IMR-90 (cell line): Measurements from ENCODE around the gene CABP2. TPM values are rescaled to one million over a fixed set of nuclear protein-coding genes. Genes with fewer than 3 reads are reported as not detected.

Experiments
- ATAC-seq: fragments of 200-7000 bp; cut with Tn5 transposase; 2 replicates; pipeline ENCODE4 v1.9.1; 2020; ENCODE audit warnings: low read depth, mild to moderate bottlenecking, moderate library complexity
- BruUV-seq: library from RNA; stranded (reverse); fragments of 400-500 nt; replicated peaks from 2 replicates; lab custom pipeline; 2021; lab: Mats Ljungman, UMichigan
- CTCF ChIA-PET: fragments of 300-600 bp; formaldehyde crosslinking; extraction: SDS; loops from one replicate; lab custom pipeline; 2021; ENCODE audit warnings: antibody characterized with exemption; lab: Yijun Ruan, JAX
- POLR2A ChIA-PET: fragments of 300-600 bp; sonication (Branson Sonifier 250); formaldehyde crosslinking; loops from one replicate; lab custom pipeline; 2022; ENCODE audit warnings: antibody characterized with exemption; ENCODE audit not compliant: unreplicated experiment; lab: Charles Lee
- DNase-seq: peaks from one replicate; pipeline ENCODE4 v3.0.0; 2013
- H2AFZ ChIP-seq: replicated peaks from 2 replicates; pipeline ENCODE3; 2013; ENCODE audit warnings: low read length, mild to moderate bottlenecking; ENCODE audit not compliant: poor library complexity
- H2AK5ac ChIP-seq: 2 replicates; pipeline ENCODE4 v1.6.1; 2013; ENCODE audit warnings: low read depth, low read length, inconsistent platforms
- H2AK9ac ChIP-seq: replicated peaks from 2 replicates; pipeline ENCODE3; 2013; ENCODE audit warnings: mild to moderate bottlenecking, low read depth, low read length, moderate library complexity; ENCODE audit not compliant: poor library complexity
- H2BK120ac ChIP-seq: 2 replicates; pipeline ENCODE4 v1.6.1; 2013; ENCODE audit warnings: low read depth, low read length, inconsistent platforms
- H2BK15ac ChIP-seq: 3 replicates; pipeline ENCODE4 v1.6.1; 2013; ENCODE audit warnings: low read depth, low read length, inconsistent platforms
- H2BK20ac ChIP-seq: 2 replicates; pipeline ENCODE4 v1.6.1; 2013; ENCODE audit warnings: low read depth, mild to moderate bottlenecking, inconsistent platforms, low read length, moderate library complexity
- H2BK5ac ChIP-seq: 2 replicates; pipeline ENCODE4 v1.6.1; 2013; ENCODE audit warnings: mild to moderate bottlenecking, low read depth, low read length, inconsistent platforms; ENCODE audit not compliant: poor library complexity, severe bottlenecking
- H3K14ac ChIP-seq: replicated peaks from 2 replicates; pipeline ENCODE4 v1.6.1; 2013; ENCODE audit warnings: low read depth, low read length, inconsistent platforms
- H3K18ac ChIP-seq: 2 replicates; pipeline ENCODE4 v1.6.1; 2013; ENCODE audit warnings: low read depth, low read length, control low read depth
- H3K23ac ChIP-seq: 2 replicates; pipeline ENCODE4 v1.6.1; 2013; ENCODE audit warnings: low read depth, low read length, inconsistent platforms
- H3K27ac ChIP-seq: 2 replicates; pipeline ENCODE4 v1.5.1; 2013; ENCODE audit warnings: mild to moderate bottlenecking, control low read depth, low read length; ENCODE audit not compliant: insufficient read depth
- H3K27me3 ChIP-seq: 2 replicates; pipeline ENCODE4 v1.6.1; 2013; ENCODE audit warnings: low read length; ENCODE audit not compliant: control insufficient read depth, insufficient read depth
- H3K36me3 ChIP-seq: 2 replicates; pipeline ENCODE4 v1.6.1; 2013; ENCODE audit warnings: low read length, mixed read lengths; ENCODE audit not compliant: control insufficient read depth, insufficient read depth
- H3K4ac ChIP-seq: 2 replicates; pipeline ENCODE4 v1.6.1; 2013; ENCODE audit warnings: low read depth, low read length, inconsistent platforms
- H3K4me1 ChIP-seq: 2 replicates; pipeline ENCODE4 v1.6.1; 2013; ENCODE audit warnings: low read length, mixed read lengths; ENCODE audit not compliant: control insufficient read depth, insufficient read depth
- H3K4me2 ChIP-seq: 2 replicates; pipeline ENCODE4 v1.6.1; 2013; ENCODE audit warnings: low read depth, mild to moderate bottlenecking, control low read depth, low read length, moderate library complexity
- H3K4me3 ChIP-seq: 2 replicates; pipeline ENCODE4 v1.5.1; 2013; ENCODE audit warnings: low read depth, mild to moderate bottlenecking, control low read depth, low read length, moderate library complexity; ENCODE audit not compliant: insufficient read depth
- H3K56ac ChIP-seq: 2 replicates; pipeline ENCODE4 v1.6.1; 2013; ENCODE audit warnings: low read length, inconsistent platforms; ENCODE audit not compliant: insufficient read depth; ENCODE audit errors: extremely low read depth
- H3K79me1 ChIP-seq, 2 experiments: 2 replicates each; pipeline ENCODE4 v1.6.1; 2013; ENCODE audit warnings: low read length in 2 of 2, inconsistent platforms in 1 of 2, low read depth in 1 of 2
- H3K9ac ChIP-seq: 2 replicates; pipeline ENCODE4 v1.6.1; 2013; ENCODE audit warnings: low read depth, low read length, control low read depth
- H3K9me1 ChIP-seq: 2 replicates; pipeline ENCODE4 v1.6.1; 2013; ENCODE audit warnings: low read length, inconsistent platforms; ENCODE audit not compliant: insufficient read depth
- H3K9me3 ChIP-seq: 2 replicates; pipeline ENCODE4 v1.6.1; 2013; ENCODE audit warnings: low read length; ENCODE audit not compliant: control insufficient read depth, insufficient read depth
- H4K20me1 ChIP-seq: 2 replicates; pipeline ENCODE4 v1.6.1; 2013; ENCODE audit warnings: low read length, inconsistent platforms; ENCODE audit not compliant: insufficient read depth
- H4K5ac ChIP-seq: 2 replicates; pipeline ENCODE4 v1.6.1; 2013; ENCODE audit warnings: mild to moderate bottlenecking, low read depth, low read length, control low read depth
- H4K8ac ChIP-seq, 2 experiments: 2 replicates each; pipeline ENCODE4 v1.6.1; 2013; ENCODE audit warnings: low read depth in 2 of 2, low read length in 2 of 2, control low read depth in 1 of 2, inconsistent platforms in 1 of 2
- H4K91ac ChIP-seq: 2 replicates; pipeline ENCODE4 v1.6.1; 2013; ENCODE audit warnings: low read depth, low read length, inconsistent platforms; ENCODE audit not compliant: insufficient read depth
- BHLHE40 ChIP-seq: fragments of 150-350 bp; IDR thresholded peaks from 2 replicates; pipeline ENCODE4 v1.6.1; 2016; ENCODE audit warnings: mild to moderate bottlenecking, low read depth, low read length
- CEBPB ChIP-seq: IDR thresholded peaks from 2 replicates; pipeline ENCODE4 v1.6.1; 2012; ENCODE audit warnings: low read depth, low read length, improper control_type of control experiment
- CHD1 ChIP-seq: IDR thresholded peaks from 2 replicates; pipeline ENCODE4 v1.6.1; 2012; ENCODE audit warnings: low read depth, low read length, improper control_type of control experiment
- CTCF ChIP-seq: conservative IDR thresholded peaks from 2 replicates; pipeline ENCODE4 v1.5.1; 2012; ENCODE audit warnings: mild to moderate bottlenecking, low read depth, low read length, improper control_type of control experiment
- ELK1 ChIP-seq: fragments of 150-350 bp; IDR thresholded peaks from 2 replicates; pipeline ENCODE4 v1.6.1; 2016; ENCODE audit warnings: low read depth, mild to moderate bottlenecking, low read length, moderate library complexity, borderline replicate concordance
- FOS ChIP-seq: fragments of 150-350 bp; IDR thresholded peaks from 2 replicates; pipeline ENCODE4 v1.6.1; 2016; ENCODE audit warnings: low read depth, low read length
- MAFK ChIP-seq: IDR thresholded peaks from 2 replicates; pipeline ENCODE4 v1.6.1; 2012; ENCODE audit warnings: low read depth, low read length, improper control_type of control experiment
- MAZ ChIP-seq: IDR thresholded peaks from 2 replicates; pipeline ENCODE4 v1.6.1; 2012; ENCODE audit warnings: low read depth, mild to moderate bottlenecking, low read length, improper control_type of control experiment, moderate library complexity, borderline replicate concordance
- MXI1 ChIP-seq: IDR thresholded peaks from 2 replicates; pipeline ENCODE4 v1.6.1; 2012; ENCODE audit warnings: low read depth, mild to moderate bottlenecking, low read length, moderate library complexity, borderline replicate concordance
- NFE2L2 ChIP-seq: fragments of 150-350 bp; IDR thresholded peaks from 2 replicates; pipeline ENCODE4 v1.6.1; 2016; ENCODE audit warnings: low read depth, mild to moderate bottlenecking, low read length
- POLR2A ChIP-seq: IDR thresholded peaks from 2 replicates; pipeline ENCODE4 v1.6.1; 2012; ENCODE audit warnings: mild to moderate bottlenecking, low read depth, low read length
- RAD21 ChIP-seq: IDR thresholded peaks from 2 replicates; pipeline ENCODE4 v1.6.1; 2012; ENCODE audit warnings: low read length, improper control_type of control experiment
- RCOR1 ChIP-seq: IDR thresholded peaks from 2 replicates; pipeline ENCODE4 v1.6.1; 2012; ENCODE audit warnings: mild to moderate bottlenecking, low read length, improper control_type of control experiment; ENCODE audit not compliant: insufficient replicate concordance
- RFX5 ChIP-seq: IDR thresholded peaks from 2 replicates; pipeline ENCODE4 v1.8.0; 2012; ENCODE audit warnings: low read depth, mild to moderate bottlenecking, low read length, moderate library complexity
- SMC3 ChIP-seq: fragments of 150-350 bp; IDR thresholded peaks from 2 replicates; pipeline ENCODE4 v1.6.1; 2016; ENCODE audit warnings: low read depth, mild to moderate bottlenecking, antibody characterized with exemption, low read length, moderate library complexity
- USF2 ChIP-seq: fragments of 150-350 bp; IDR thresholded peaks from 2 replicates; pipeline ENCODE4 v1.6.1; 2017; ENCODE audit warnings: mild to moderate bottlenecking, antibody characterized with exemption, low read length, low read depth
- WGBS, 2 experiments: methylation state at CpG; one replicate each; pipeline versions ENCODE4 v1.1.5 to v1.1.7; 2013; ENCODE audit warnings: missing lambda C conversion rate in 2 of 2; ENCODE audit not compliant: insufficient read length in 1 of 2; ENCODE audit errors: extremely low coverage in 2 of 2; 5-methylcytosine and 5-hydroxymethylcytosine counted together
- dilution Hi-C: fragments of 300-500 bp; cut with HindIII; formaldehyde crosslinking; loops from one replicate; pipeline ENCODE4 v1.14.3; 2018; ENCODE audit warnings: low sequenced_read_pairs; ENCODE audit not compliant: unreplicated experiment
- in situ Hi-C: fragments of 300-500 bp; cut with MboI; formaldehyde crosslinking; loops from 3 replicates; pipeline ENCODE4 v1.14.3; 2019; ENCODE audit warnings: low sequenced_read_pairs, inconsistent platforms, mixed read lengths
- intact Hi-C: fragments of 100-400 bp; cut with micrococcal nuclease; formaldehyde crosslinking; loops from 2 replicates; pipeline ENCODE4 v1.10.0; 2022
- polyA plus RNA-seq, 3 experiments: library from polyadenylated mRNA; depleted of rRNA; stranded (reverse); fragments of >200 nt; gene quantifications; 2 replicates each; pipeline ENCODE4 v1.2.3, GENCODE V29; 2012; ENCODE audit warnings: low replicate concordance in 1 of 3
- total RNA-seq: library from RNA; depleted of rRNA; stranded (reverse); fragments of >200 nt; gene quantifications from 2 replicates; pipeline ENCODE4 v1.2.3, GENCODE V29; 2012

Gene CABP2
- total and polyA plus RNA-seq, 2 of the 4 experiments (the other 2 are of a cell fraction): not detected

GRCh38 chr11:67548555-67549110 is 25.4 kb upstream of the CABP2 start:
- Histone ChIP-seq H3K18ac (no peak overlapping the region), H3K4me3 (no peak overlapping the region), H3K4me1 (no peaks in the 10 kb centered on the region), H3K23ac (no peak overlapping the region; the same call in 1 of the 2 replicates), H3K79me1 (no peaks in the 10 kb centered on the region), H2AFZ (no peak overlapping the region), H2BK20ac (no peak overlapping the region), H3K14ac (no peak overlapping the region), H4K91ac (no peak overlapping the region), H3K9me1 (no peaks in the 10 kb centered on the region), H2BK120ac (no peak overlapping the region), H2AK5ac (no peak overlapping the region), H3K9ac (no peak overlapping the region), H3K4me2 (no peak overlapping the region), H2BK5ac (no peak overlapping the region), H4K20me1 (no peaks in the 10 kb centered on the region), H3K4ac (no peak overlapping the region), H2AK9ac (no peak overlapping the region), H3K27ac (no peak overlapping the region), H2BK15ac (no peak overlapping the region), H3K9me3 (peaks cover 5% of the 10 kb centered on the region; the same call in 1 of the 2 replicates), H4K5ac (no peak overlapping the region), H4K8ac (no peak overlapping the region), H3K36me3 (no peaks in the 10 kb centered on the region), H3K56ac (no peak overlapping the region), H3K27me3 (peaks cover 15% of the 10 kb centered on the region; the same call in 1 of the 2 replicates)
- WGBS, 2 experiments: no CpG with 5 or more reads among the region's 9 CpGs
- dilution Hi-C loops: no loop called here
- in situ Hi-C loops: no loop called here
- ATAC-seq (no peak), DNase-seq (no peak)
- intact Hi-C loops: no loop called here
- POLR2A ChIA-PET: no interaction called here
- TF ChIP-seq RCOR1: no peak
- no peak for TF ChIP-seq RFX5
- no peak for TF ChIP-seq USF2
- no peak for TF ChIP-seq CHD1
- TF ChIP-seq BHLHE40: no peak
- TF ChIP-seq POLR2A: no peak
- TF ChIP-seq SMC3: no peak
- TF ChIP-seq NFE2L2: no peak
- TF ChIP-seq MAZ: no peak
- no peak for TF ChIP-seq MAFK
- TF ChIP-seq FOS: no peak
- no peak for TF ChIP-seq CTCF
- TF ChIP-seq CEBPB: no peak
- TF ChIP-seq RAD21: no peak
- TF ChIP-seq ELK1: no peak
- TF ChIP-seq MXI1: no peak
- BruUV-seq: no TSS peak
- CTCF ChIA-PET: interaction anchor here (1.4 kb wide), 1 partner anchor 15 kb away, joined by 3 read pairs; no protein-coding TSS in a partner anchor
